Panc1 (cell line): ENCODE data around the gene RNF182. TPM values are rescaled to one million over a fixed set of nuclear protein-coding genes. Genes with fewer than 3 reads are reported as not detected.

Experiments used
- ATAC-seq: fragments of 200-7000 bp; cut with Tn5 transposase; 2 replicates; pipeline ENCODE4 v1.9.1; 2020; ENCODE audit warnings: mild to moderate bottlenecking, moderate library complexity
- BruUV-seq: library from RNA; stranded (reverse); fragments of 400-500 nt; replicated peaks from 2 replicates; lab custom pipeline; 2021; lab: Mats Ljungman, UMichigan
- CTCF ChIA-PET: fragments of 300-600 bp; sonication (Branson Sonifier 250); formaldehyde crosslinking; loops from one replicate; lab custom pipeline; 2022; ENCODE audit warnings: antibody characterized with exemption; lab: Charles Lee
- POLR2A ChIA-PET: fragments of 300-600 bp; sonication (Branson Sonifier 250); formaldehyde crosslinking; loops from one replicate; lab custom pipeline; 2022; ENCODE audit warnings: antibody characterized with exemption; lab: Charles Lee
- DNase-seq: peaks from one replicate; pipeline ENCODE4 v3.0.0-alpha.2; 2010; ENCODE audit warnings: low read depth, low spot score
- H3K27ac ChIP-seq: 2 replicates; pipeline ENCODE4 v1.5.1; 2011; ENCODE audit warnings: mild to moderate bottlenecking, low read length, inconsistent platforms
- H3K27me3 ChIP-seq: fragments of 200-500 bp; sonication (Bioruptor generic); 2 replicates; pipeline ENCODE4 v1.6.0; 2014; ENCODE audit warnings: low read length, inconsistent platforms; ENCODE audit not compliant: control insufficient read depth, insufficient read depth
- H3K36me3 ChIP-seq: fragments of 200-500 bp; sonication (Bioruptor generic); 2 replicates; pipeline ENCODE4 v1.5.1; 2014; ENCODE audit warnings: inconsistent platforms, mild to moderate bottlenecking, low read length, moderate library complexity; ENCODE audit not compliant: control insufficient read depth, insufficient read depth
- H3K4me1 ChIP-seq: 2 replicates; pipeline ENCODE4 v1.5.1; 2011; ENCODE audit warnings: inconsistent platforms, mild to moderate bottlenecking, low read length, moderate library complexity; ENCODE audit not compliant: control insufficient read depth, insufficient read depth
- H3K4me3 ChIP-seq, 2 experiments: 2 replicates each; pipeline ENCODE4 v1.5.1; 2011 to 2012; ENCODE audit warnings: low read depth in 2 of 2, low read length in 2 of 2, mild to moderate bottlenecking in 2 of 2, inconsistent platforms in 1 of 2, moderate library complexity in 1 of 2
- H3K9me3 ChIP-seq: fragments of 200-500 bp; sonication (Bioruptor generic); 2 replicates; pipeline ENCODE4 v1.5.1; 2014; ENCODE audit warnings: low read depth, mild to moderate bottlenecking, inconsistent platforms, low read length, moderate library complexity; ENCODE audit not compliant: control insufficient read depth, insufficient read depth
- POLR2AphosphoS5 ChIP-seq: IDR thresholded peaks from 2 replicates; pipeline ENCODE4 v1.6.1; 2012; ENCODE audit warnings: mild to moderate bottlenecking, low read depth, low read length, moderate library complexity
- REST ChIP-seq, 2 experiments: IDR thresholded peaks; 2 replicates each; pipeline ENCODE4 v1.6.1; 2011 to 2012; ENCODE audit warnings: low read depth in 2 of 2, control low read depth in 1 of 2, low read length in 1 of 2, mild to moderate bottlenecking in 1 of 2, moderate library complexity in 1 of 2; ENCODE audit not compliant: insufficient read depth in 1 of 2
- SIN3A ChIP-seq: IDR thresholded peaks from 2 replicates; pipeline ENCODE4 v1.6.1; 2012; ENCODE audit warnings: low read depth, mild to moderate bottlenecking, low read length, moderate library complexity, borderline replicate concordance; ENCODE audit not compliant: insufficient read depth
- TCF7L2 ChIP-seq: IDR thresholded peaks from 2 replicates; pipeline ENCODE4 v1.6.1; 2011; ENCODE audit warnings: mild to moderate bottlenecking, low read depth, low read length, inconsistent platforms
- in situ Hi-C: cut with HindIII; loops from 2 replicates; pipeline ENCODE4 v1.10.0; 2016; ENCODE audit warnings: low sequenced_read_pairs, low pct_unique_long_range_greater_than_20kb
- intact Hi-C: fragments of 100-400 bp; cut with micrococcal nuclease; formaldehyde crosslinking; loops from one replicate; pipeline ENCODE4 v1.10.0; 2022; ENCODE audit not compliant: unreplicated experiment
- total RNA-seq: library from RNA; stranded (reverse); gene quantifications from one replicate; pipeline ENCODE4 v1.2.1, GENCODE V29; 2021; ENCODE audit not compliant: unreplicated experiment
- TF ChIP-seq, protein P1 (sequence below): fragments of 450-650 bp; IDR thresholded peaks from 2 replicates; pipeline ENCODE4 v1.5.1; 2017; ENCODE audit warnings: mild to moderate bottlenecking

The RNF182 gene
- total RNA-seq, 1 experiment from 2014 or later = 22.2 TPM

DNA sequence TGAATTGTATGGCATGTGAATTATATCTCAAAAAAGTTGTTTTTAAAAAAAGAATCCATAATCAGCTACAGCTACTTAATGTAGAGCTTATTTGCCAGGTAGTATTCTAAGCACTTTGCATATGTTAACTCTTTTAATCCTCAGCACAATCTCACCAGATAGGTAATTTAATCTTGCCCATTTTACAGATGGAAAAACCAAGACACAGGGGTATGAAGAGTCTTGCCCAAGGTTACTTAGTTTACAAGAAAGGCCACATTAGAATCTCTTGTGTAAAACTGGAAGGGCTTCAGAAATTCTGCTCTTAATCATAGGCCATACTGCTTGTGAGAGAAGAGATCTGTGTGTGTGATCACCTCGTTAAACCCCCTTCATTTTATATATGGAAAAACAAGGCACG lies 13.4 kb upstream of the RNF182 start:
- no peak for TF ChIP-seq TCF7L2
- TF ChIP-seq, protein P1, sequence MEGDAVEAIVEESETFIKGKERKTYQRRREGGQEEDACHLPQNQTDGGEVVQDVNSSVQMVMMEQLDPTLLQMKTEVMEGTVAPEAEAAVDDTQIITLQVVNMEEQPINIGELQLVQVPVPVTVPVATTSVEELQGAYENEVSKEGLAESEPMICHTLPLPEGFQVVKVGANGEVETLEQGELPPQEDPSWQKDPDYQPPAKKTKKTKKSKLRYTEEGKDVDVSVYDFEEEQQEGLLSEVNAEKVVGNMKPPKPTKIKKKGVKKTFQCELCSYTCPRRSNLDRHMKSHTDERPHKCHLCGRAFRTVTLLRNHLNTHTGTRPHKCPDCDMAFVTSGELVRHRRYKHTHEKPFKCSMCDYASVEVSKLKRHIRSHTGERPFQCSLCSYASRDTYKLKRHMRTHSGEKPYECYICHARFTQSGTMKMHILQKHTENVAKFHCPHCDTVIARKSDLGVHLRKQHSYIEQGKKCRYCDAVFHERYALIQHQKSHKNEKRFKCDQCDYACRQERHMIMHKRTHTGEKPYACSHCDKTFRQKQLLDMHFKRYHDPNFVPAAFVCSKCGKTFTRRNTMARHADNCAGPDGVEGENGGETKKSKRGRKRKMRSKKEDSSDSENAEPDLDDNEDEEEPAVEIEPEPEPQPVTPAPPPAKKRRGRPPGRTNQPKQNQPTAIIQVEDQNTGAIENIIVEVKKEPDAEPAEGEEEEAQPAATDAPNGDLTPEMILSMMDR = no peak
- TF ChIP-seq POLR2AphosphoS5 = no peak
- no peak for TF ChIP-seq SIN3A
- TF ChIP-seq REST (IDR thresholded peaks at IDR 0.05; ENCODE audit: insufficient read depth in 1 of 2, low read depth in 2 of 2, low read length in 1 of 2) = no peak
- no TSS peak for BruUV-seq
- CTCF ChIA-PET = no interaction called here
- no peaks in the 10 kb centered on the region for H3K4me1 ChIP-seq
- no peak overlapping the region for H3K27ac ChIP-seq
- ATAC-seq (no peak), DNase-seq (no peak)
- H3K9me3 ChIP-seq = no peaks in the 10 kb centered on the region
- intact Hi-C loops (no loop called here), in situ Hi-C loops (no loop called here)
- no peak overlapping the region for H3K4me3 ChIP-seq
- H3K27me3 ChIP-seq = no peaks in the 10 kb centered on the region
- POLR2A ChIA-PET = no interaction called here
- H3K36me3 ChIP-seq = no peaks in the 10 kb centered on the region

GRCh38 chr6:13913226-13914001 lies 11.3 kb upstream of the RNF182 start:
- H3K4me1 ChIP-seq = no peaks in the 10 kb centered on the region
- DNase-seq = no peak
- H3K4me3 ChIP-seq = no peak overlapping the region
- H3K36me3 ChIP-seq = no peaks in the 10 kb centered on the region
- no peak; the same call in 1 of the 2 replicates for ATAC-seq
- intact Hi-C loops = no loop called here
- CTCF ChIA-PET = interaction anchor here (0.7 to 1.4 kb wide), 2 partner anchors 133 to 1571 kb away, joined by 3 to 10 read pairs; no protein-coding TSS in a partner anchor
- no peaks in the 10 kb centered on the region for H3K27me3 ChIP-seq
- no peak for TF ChIP-seq POLR2AphosphoS5
- TF ChIP-seq REST (IDR thresholded peaks at IDR 0.05; ENCODE audit: insufficient read depth in 1 of 2, low read depth in 2 of 2, low read length in 1 of 2) = no peak
- TF ChIP-seq, protein P1 = no peak
- no peak for TF ChIP-seq SIN3A
- TF ChIP-seq TCF7L2 = no peak
- BruUV-seq = no TSS peak
- POLR2A ChIA-PET = no interaction called here
- no peak overlapping the region for H3K27ac ChIP-seq
- H3K9me3 ChIP-seq = no peaks in the 10 kb centered on the region
- in situ Hi-C loops = no loop called here
